GM19238 (cell line): ENCODE data around the gene GTPBP10.

Experiments used
- DNase-seq: peaks from one replicate; pipeline ENCODE4 v3.0.0; 2011; ENCODE audit warnings: low spot score; ENCODE audit not compliant: insufficient read length

GTPBP10 gene

DNA sequence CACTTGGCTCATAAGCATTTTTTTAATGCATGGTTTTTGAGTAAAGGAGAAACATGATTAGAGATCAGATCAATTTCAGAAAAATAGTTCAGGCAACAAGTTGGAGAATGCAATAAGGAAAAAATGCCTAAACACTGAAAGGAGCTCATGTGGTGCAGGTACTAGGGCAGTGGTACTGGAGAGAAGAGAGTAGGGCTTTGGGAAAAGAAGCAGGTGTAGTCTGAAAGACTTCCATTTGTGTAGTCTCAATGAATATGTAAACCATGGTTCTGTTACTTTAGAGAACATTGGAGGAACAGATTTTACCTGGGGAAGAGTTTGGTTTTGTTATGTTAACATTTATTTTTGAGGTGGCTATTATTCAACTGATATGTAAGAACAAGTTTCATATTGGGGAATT is 5.5 kb downstream of the GTPBP10 start:
- no peak for DNase-seq

DNA sequence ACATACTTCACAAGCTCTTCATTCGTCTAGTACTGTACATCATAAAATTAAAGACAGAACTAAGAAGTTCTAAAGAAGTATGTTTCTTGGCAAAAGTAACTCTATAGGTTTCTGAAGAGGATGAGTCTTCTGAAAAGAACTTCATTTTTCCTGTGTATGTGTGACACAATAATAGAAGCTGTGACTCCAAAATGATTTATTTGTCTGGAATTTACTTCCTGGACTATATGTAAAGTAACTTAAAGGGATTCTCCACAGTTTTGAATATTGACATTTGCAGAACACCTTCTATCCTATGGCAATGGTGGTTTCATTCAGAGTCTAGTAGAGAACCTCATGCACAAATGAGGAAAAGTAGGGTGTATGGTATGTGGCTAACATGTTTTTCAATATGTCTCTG is 36.9 kb downstream of the GTPBP10 start:
- DNase-seq, result no peak

DNA sequence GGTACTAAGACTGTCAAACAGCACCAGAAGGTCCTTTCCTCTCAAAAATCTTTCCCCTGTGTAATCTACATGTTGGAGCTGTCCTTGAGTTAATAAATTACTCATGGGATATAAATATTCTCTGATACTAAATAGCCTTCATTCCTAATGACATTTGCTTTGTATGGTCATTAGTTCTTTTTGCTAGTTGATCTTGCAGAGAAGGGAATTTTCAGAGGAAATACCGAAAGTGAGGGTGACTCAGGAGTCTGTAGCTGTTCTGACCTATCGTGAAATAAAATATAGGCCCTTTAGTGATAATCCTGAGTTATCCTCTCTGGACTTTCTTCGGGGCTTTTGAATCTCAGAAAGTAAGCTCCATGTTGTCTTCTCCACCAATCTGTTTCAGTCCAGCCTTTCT is 37.3 kb downstream of the GTPBP10 start:
- DNase-seq, result no peak

DNA sequence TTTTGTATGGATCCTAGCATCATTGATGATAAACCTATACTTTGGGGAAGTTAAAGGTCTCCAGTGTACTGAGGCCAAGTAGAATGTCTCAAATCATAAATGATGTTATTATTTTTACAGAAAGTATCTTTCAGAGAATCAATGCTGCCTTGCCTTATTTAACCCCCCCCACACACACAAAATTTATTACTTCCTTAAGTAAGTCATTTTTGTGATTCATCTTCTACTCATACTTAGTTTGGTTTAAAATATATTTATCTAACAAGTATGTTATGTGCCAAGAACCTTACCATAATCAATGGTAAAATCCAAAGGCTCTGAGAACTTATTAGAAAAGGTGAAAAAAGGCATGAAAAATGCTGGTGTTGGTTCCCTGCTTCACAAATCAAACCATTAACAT is 37.9 kb downstream of the GTPBP10 start:
- DNase-seq, result no peak

DNA sequence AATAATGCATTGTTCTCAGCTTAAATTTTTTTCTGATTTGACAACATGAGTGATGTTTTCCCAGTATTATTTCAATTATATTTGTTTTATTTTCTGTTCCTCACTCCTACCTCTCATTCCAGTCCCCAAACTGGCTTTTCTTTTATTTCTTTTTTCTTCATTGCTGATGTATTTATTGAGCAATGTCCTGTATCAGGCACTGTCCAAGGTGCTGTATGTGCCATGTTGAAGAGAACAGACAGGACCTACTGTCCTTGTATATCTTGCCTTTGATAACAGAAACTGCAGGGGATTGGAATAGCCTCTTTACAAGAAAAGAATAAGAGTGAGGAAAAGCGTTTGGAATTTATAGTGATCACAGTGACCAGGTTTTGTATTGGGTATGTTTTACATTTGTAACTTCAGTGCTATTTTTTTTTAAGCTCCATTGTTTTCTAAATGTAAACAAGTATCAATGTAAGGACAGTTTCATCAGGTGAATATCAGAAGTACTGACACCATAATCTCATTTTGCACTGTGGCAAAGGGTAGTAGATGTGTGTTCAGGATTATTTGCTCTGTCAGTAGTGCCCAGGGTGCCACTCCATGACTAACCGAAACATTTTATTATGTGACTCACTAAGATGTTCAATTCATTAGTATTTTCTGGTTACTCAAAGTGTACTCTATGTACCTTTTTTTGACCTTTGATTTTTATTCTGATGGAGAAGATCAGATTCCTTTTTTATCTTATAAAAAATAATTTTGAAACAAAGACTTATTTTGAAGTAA is 41.1 kb downstream of the GTPBP10 start:
- no peak for DNase-seq

DNA sequence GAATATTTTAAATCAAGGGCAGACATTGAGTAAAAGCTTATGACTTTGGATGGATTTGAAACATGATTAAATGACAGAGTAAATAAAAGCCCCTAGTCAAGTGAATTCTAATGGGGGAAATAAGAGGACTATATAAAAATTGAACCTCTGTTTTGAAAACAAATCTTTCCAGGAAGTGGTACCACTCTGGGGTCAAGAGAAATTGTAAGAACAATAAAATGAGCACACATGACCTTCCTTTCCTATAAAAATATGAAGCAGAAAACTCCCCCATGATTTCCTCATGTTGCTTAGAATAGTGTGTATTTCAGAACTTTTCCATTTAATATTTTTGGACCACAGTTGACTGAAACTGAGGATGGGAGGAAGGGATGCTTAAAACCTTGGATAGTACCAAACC is 44.4 kb downstream of the GTPBP10 start:
- no peak for DNase-seq

DNA sequence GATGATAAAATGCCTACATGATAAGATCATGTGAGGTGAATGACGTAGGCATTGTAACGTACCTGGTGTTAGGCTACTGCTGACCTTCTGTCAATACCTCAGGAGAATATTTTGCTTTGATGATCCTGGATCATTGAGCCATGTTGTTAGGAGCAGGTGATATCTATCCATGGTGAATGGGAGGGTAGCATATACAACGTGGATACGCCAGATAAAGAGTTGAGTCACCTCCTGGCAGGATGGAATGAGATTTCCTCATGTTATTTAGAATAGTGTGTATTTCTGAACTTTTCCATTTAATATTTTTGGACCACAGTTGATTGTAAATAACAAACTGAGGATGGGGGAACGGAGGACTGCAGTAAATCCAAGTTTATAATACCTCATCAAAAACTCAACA is 45.0 kb downstream of the GTPBP10 start:
- no peak for DNase-seq

DNA sequence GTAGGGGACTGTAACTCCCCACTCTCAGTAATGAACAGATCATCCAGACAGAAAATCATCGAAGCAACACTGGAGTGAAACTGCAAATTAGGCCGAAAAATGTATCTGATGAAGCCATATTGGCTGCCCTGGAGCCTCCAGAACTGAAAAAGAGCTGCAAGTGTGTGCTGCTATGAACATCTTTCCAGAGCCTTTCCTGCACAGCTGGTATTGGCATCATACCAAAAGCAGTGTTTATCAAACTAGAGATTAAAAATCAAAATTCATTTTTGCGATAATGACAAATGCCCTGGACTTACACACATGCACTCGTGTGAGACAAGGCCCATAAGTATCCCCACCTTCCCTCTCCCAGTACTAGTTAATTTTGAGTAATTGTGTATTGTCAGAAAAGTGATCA is 49.9 kb downstream of the GTPBP10 start:
- no peak for DNase-seq

DNA sequence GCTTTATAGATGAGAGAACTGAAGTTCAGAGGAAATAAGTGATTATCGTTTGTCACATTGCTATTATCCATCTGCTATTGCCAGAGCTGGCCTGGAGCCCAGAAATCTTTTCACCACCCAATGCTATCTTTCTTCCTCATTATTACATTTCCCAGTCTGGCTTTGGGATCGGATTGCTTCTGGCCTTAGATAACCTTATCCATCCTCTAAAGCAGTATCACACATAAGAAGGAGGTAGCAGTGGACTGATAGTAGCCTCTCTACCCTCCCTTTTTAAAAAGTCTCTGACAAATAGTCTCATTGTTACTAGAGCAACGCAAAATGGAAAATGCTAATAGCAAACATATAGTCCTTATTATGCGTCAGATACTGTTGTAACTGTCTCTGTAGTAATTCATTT is 55.5 kb downstream of the GTPBP10 start:
- no peak for DNase-seq

DNA sequence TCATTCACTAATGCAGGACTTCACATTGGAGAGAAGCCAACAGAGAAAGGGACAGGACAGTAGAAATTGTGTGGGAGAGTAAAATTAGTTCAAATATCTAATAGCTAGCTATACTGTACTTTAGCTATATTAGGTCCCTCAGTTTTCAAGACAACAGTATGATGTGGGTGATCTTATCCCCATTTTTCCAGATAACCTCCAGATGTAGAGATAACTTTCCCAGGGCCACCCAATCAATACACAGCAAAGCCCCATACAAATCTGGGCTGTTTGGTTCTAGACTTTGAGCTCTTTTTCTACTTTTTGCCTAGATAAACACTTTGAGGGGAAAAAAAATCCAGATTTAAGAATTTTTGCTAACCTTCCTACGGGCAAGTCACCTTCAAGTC is 56.3 kb downstream of the GTPBP10 start:
- DNase-seq, result no peak

DNA sequence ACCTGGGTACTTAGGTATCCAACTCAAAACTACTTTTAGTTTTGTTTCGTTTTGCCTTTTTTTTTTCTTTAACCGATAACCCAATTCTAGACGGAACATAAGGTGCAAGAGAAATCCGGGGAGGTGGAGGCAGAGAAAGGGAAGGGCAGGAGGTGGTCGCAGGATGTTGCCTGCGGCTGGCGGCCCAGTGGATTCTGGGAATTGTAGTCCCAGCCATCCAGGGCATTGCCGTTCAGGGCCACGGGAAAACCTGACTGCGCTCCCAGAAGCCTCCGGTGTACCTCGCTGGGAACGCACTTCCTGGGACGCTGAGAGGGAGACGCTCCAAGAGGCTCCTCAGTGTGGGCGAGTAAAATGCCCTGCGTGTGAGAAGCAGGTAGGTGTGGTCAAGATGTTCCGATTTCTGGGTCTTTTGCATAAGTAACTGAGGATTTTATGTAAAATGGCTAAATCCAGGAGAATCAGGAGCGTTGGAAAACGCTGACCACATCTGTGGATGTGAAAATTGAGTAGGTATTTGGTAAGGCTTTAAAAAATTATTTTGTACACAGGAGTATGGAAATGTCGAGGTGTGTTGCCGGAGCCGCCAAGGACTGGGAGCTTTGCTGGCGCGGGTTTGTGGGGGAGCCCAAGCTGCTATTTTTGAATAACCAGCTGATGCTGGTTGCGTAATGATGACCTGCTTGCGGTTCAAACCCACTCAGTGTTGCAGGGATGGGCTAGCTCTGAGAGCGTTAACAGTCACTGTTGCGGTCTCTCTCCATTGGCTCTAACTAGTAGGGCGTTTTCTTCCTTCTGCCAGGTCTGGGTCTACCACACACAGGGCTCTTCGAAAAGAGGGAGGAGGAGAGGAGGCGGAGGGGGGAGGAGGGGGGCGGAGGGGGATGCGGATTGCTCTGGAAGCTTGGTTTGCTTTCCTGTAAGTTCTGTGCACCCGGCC is 56.9 kb downstream of the GTPBP10 start, which contains the start of gene CLDN12:
TSS of gene CLDN12 (plus strand) at position 288 of the 940 bp plus-strand sequence. CDS start 9,216 bp downstream, outside the sequence.
- DNase-seq, result peak; percentile 50

DNA sequence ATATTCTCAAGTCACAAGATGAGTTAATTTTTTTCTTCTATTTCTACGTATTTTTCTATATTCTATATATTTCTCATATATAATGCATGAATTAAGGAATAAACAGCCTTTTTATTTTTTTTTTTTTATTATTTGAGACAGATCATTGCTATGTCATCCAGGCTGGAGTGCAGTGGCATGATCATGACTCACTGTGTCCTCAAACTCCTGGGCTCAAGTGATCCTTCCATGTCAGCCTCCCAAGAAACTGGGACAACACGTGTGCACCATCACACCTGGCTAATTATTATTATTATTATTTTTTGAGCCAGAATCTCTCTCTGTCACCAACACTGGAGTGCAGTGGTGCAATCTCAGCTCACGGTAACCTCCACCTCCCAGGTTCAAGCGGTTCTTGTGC is 58.3 kb downstream of the GTPBP10 start:
- no peak for DNase-seq

DNA sequence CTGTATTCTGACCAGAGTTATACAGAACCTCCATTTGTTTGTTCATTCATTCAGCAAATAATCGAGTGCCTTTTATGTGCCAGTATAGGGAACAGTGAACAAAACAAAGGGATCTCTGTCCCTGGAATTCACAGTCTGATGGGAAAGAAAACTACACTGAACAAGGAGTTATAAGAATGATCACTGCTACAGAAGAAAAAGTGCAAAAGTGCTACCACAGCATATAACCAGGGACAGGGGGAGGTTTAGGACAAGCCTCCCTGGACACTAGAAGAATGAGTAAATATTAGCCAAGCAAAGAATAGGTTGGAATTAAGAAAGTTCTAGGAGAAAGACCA is 60.9 kb downstream of the GTPBP10 start:
- DNase-seq, result no peak

DNA sequence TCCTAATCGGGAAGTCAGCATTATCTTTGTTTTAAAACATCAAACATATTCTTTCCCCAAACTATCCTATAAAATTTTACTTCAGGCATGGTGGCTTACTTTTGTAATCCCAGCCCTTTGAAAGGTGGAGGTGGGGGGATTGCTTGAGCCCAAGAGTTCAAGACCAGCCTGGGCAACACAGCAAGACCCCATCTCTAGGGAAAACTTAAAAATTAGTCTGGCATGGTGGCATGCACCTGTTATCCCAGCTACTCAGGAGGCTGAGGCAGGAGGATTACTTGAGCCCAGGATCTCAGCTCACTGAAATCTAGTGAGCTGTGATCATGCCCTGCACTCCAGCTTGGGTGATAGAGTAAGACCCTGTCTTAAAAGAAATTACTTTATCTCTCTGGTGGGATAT is 61.6 kb downstream of the GTPBP10 start:
- no peak for DNase-seq

DNA sequence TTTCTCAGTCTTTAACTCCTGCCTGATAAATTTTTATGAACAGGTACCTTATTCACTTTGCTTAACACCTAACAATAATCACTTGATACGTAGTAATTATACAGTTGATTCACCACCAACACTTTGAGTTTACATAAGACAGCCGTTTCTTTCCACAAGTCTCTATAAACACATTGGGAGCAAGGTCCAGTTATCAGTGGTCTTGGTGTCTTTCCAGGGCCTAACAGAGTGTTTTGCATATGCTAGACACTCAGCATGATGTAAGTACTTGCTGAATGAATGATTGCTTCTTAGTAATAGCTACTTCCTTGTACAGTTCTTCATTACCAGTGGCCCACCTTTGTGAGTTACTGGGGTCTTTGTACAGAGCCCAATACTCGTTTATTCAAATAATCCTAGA is 63.2 kb downstream of the GTPBP10 start:
- DNase-seq, result no peak

DNA sequence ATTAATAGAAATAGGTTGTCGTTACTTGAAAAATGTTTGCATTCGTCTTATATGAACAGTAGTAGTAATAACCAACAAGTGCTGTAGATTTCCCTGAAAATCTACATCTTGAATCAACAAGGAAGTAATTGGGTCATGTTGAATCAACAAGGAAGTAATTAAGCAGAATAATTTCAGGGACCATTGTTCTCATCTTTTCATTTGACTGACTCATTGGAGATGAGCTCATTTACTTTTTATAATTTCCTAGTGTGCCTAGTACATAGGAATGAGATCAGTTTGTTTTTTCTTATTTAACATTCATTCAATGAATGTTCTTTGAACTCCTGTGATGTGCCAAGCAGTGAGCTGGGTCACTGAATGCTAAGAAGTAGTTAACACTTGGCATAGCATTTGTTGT is 65.0 kb downstream of the GTPBP10 start:
- no peak for DNase-seq

DNA sequence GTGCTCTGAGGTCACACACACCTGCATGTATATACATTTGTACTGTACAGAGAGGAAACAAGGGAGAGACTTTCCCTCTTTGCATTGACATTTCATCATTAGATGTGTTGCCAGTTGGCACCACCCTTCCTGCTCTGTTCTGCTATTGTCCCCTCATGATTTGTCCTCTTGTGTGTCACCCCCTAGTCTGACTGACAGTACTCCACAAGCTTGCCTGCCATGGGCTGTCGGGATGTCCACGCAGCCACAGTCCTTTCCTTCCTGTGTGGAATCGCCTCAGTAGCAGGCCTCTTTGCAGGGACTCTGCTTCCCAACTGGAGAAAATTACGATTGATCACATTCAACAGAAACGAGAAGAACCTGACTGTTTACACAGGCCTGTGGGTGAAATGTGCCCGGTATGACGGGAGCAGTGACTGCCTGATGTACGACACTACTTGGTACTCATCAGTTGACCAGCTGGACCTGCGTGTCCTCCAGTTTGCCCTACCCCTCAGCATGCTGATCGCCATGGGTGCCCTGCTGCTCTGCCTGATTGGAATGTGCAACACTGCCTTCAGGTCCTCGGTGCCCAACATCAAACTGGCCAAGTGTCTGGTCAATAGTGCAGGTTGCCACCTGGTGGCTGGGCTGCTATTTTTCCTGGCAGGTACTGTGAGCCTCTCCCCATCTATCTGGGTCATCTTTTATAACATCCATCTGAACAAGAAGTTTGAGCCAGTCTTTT is 66.1 kb downstream of the GTPBP10 start:
- no peak for DNase-seq

DNA sequence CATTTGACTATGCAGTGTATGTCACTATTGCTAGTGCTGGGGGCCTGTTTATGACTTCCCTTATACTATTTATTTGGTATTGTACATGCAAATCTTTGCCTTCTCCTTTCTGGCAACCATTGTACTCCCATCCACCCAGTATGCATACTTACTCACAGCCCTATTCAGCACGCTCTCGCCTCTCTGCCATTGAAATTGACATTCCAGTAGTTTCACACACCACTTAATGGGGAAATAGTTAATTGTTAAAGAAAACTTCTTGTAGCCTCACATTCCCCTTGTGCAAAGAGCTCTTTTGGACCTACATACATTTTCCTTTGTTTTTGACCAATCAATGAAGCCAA is 66.6 kb downstream of the GTPBP10 start:
- DNase-seq, result no peak

DNA sequence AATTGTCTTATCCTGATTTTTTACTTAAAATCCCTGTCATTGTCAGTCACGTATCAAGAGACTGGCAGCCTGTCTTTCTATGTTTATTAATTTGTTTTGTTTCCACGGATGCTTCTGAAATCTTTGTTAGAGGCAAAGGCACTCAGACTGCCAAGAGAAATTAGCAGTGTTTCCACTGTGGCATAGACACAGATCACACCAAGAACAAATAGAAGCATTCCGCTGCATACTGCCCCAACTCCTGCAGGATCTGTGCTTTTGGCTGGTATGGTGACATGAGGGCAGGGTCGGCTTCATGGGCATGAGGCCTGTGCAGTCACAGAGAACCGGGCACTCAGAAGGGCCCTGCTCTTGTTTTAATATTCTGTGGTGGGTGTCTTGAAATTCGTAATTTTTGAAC is 75.1 kb downstream of the GTPBP10 start:
- DNase-seq, result no peak

DNA sequence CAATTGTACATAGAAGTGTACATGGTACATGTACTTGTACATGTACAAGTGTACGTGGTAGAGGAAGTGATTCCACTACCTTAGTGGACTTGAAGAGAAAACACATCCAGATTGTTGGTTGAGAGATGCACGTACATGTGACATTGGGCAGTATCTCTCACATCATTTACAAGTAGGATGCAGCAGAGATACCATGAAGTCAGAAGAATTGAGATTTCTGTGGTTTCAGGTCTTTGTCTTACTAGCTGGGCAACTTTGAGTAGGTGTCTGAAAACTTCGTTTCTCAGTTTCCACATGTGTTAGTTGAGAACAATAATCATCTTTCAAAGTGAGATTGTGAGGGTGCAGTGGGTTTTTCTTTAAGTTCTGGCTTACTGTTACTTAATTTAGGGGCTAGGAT is 78.2 kb downstream of the GTPBP10 start:
- peak; percentile 4 for DNase-seq

DNA sequence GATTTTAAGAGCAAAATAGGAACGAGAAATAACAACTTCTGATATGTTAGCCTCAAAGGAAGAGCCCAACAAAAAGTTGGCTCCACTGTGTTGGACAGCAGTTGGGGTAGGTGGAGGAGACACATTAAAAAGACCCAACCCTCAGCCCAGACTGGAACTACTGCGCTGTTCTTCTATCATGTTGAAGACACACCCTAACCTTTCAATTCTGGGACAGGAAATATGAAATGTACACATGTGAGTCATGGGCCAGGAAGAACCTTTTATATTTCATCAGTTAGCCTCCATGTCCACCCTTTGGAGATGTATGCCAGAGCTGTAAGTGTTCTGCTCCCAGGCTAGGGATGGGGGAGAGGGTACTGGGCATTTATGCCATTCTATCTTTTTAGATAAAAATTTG is 78.9 kb downstream of the GTPBP10 start:
- no peak for DNase-seq
